ENCODE measurements around the gene NOMO2.
A peak's percentile ranks its signal among the peaks of the same experiment; 100 is the strongest.
"Not testable (repeated sequence)": the region's sequence is repeated elsewhere in the genome, so short reads cannot be mapped to it uniquely, and the experiment has no call there.

Gene NOMO2

GRCh38 chr16:18575298-18575917, 13.5 kb upstream of the NOMO2 start:
- not testable (repeated sequence) for H3K27me3 ChIP-seq (ENCODE audit: insufficient read depth, low read length, poor library complexity); ATAC-seq (ENCODE audit: insufficient read depth, low read depth); H3K79me2 ChIP-seq (ENCODE audit: insufficient read depth, low read length); H3K4me3 ChIP-seq (ENCODE audit: low read depth in 1 of 2, low read length in 2 of 2); H3K9me3 ChIP-seq (ENCODE audit: insufficient read depth, low read length, severe bottlenecking); H3K4me2 ChIP-seq (ENCODE audit: insufficient read depth, low read length); H4K20me1 ChIP-seq (ENCODE audit: insufficient read depth, low read length); H2AFZ ChIP-seq (ENCODE audit: low read depth, low read length); DNase-seq; H3K36me3 ChIP-seq (ENCODE audit: insufficient read depth, low read length); H3K4me1 ChIP-seq (ENCODE audit: insufficient read depth, low read length); H3K27ac ChIP-seq (ENCODE audit: low read length); H3K9ac ChIP-seq (ENCODE audit: low read depth, low read length)

- not testable (repeated sequence) for H3K4me3 ChIP-seq (ENCODE audit: low read depth in 1 of 2, low read length in 2 of 2); H3K9me3 ChIP-seq (ENCODE audit: insufficient read depth, low read length, severe bottlenecking); ATAC-seq (ENCODE audit: insufficient read depth, low read depth); H3K27me3 ChIP-seq (ENCODE audit: insufficient read depth, low read length, poor library complexity); DNase-seq; H4K20me1 ChIP-seq (ENCODE audit: insufficient read depth, low read length); H3K4me2 ChIP-seq (ENCODE audit: insufficient read depth, low read length); H3K4me1 ChIP-seq (ENCODE audit: insufficient read depth, low read length); H2AFZ ChIP-seq (ENCODE audit: low read depth, low read length); H3K36me3 ChIP-seq (ENCODE audit: insufficient read depth, low read length); H3K9ac ChIP-seq (ENCODE audit: low read depth, low read length); H3K79me2 ChIP-seq (ENCODE audit: insufficient read depth, low read length); H3K27ac ChIP-seq (ENCODE audit: low read length)
Measured at GRCh38 chr16:18573887-18574286, 12.0 kb upstream of the NOMO2 start.

DNA sequence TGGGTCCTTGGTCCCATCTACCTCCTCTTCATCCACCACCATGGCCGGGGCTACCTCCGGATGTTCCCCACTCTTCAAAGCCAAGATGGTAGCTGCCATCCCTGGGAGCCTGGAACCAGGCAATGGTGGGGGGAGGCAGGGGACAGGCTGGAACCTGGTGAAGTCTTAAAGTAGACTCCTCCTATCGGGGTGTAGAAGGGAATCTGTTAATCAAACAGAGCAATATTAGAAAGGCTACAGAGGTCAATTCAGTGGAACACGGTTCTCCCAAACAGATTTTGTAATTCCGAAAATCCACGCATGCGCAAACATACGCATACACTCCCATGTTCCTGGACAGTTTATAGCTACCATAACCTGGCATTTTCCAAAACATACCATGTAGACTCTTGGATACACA, 11.1 kb upstream of the NOMO2 start:
- not testable (repeated sequence) for H3K27me3 ChIP-seq (ENCODE audit: insufficient read depth, low read length, poor library complexity); H4K20me1 ChIP-seq (ENCODE audit: insufficient read depth, low read length); ATAC-seq (ENCODE audit: insufficient read depth, low read depth); H3K4me2 ChIP-seq (ENCODE audit: insufficient read depth, low read length); DNase-seq; H2AFZ ChIP-seq (ENCODE audit: low read depth, low read length); H3K4me3 ChIP-seq (ENCODE audit: low read depth in 1 of 2, low read length in 2 of 2); H3K9ac ChIP-seq (ENCODE audit: low read depth, low read length); H3K79me2 ChIP-seq (ENCODE audit: insufficient read depth, low read length); H3K36me3 ChIP-seq (ENCODE audit: insufficient read depth, low read length); H3K4me1 ChIP-seq (ENCODE audit: insufficient read depth, low read length); H3K27ac ChIP-seq (ENCODE audit: low read length); H3K9me3 ChIP-seq (ENCODE audit: insufficient read depth, low read length, severe bottlenecking)

GRCh38 chr16:18571307-18571850, 9.5 kb upstream of the NOMO2 start:
- not testable (repeated sequence) for H3K9ac ChIP-seq (ENCODE audit: low read depth, low read length); H3K9me3 ChIP-seq (ENCODE audit: insufficient read depth, low read length, severe bottlenecking); H3K27ac ChIP-seq (ENCODE audit: low read length); H3K4me3 ChIP-seq (ENCODE audit: low read depth in 1 of 2, low read length in 2 of 2); H3K36me3 ChIP-seq (ENCODE audit: insufficient read depth, low read length); H4K20me1 ChIP-seq (ENCODE audit: insufficient read depth, low read length); H3K4me1 ChIP-seq (ENCODE audit: insufficient read depth, low read length); H3K4me2 ChIP-seq (ENCODE audit: insufficient read depth, low read length); H3K79me2 ChIP-seq (ENCODE audit: insufficient read depth, low read length); H3K27me3 ChIP-seq (ENCODE audit: insufficient read depth, low read length, poor library complexity); H2AFZ ChIP-seq (ENCODE audit: low read depth, low read length); DNase-seq; ATAC-seq (ENCODE audit: insufficient read depth, low read depth)

DNA sequence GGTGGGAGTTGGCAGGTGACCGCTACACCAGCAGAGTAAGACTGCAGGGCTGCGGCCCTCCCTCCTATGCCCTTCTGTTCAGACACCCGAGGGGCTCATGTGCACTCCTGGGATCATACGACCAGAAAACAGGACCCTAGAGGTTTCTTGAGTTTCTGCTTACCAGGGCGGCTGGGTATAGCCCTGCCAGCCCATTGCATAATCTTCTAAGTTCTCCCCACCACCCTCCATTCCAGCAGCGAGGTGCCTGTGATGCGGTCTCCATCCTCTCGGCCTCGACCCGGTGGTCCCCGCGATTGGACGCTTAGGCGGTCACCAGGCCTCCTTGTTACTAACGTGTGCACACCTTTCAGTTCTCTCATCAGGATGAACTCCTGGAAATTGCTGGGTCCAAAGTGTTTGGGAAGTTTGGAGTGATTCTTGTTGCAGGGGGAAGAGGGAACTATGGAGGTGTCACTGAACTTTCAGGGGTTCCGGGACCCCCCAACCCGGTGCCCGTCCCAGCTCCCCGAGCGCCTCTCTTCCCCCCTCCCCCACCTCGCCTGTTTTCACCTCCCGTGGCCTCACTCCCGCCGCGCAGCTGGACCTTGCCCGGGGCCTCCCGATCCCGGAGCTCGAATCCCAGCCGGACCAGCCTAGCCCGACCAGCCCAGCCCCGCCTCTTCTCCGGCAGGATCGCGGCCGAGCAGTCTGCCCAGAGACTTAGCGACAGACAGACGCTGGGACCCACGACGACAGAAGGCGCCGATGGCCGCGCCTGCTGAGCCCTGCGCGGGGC, 8.8 kb upstream of the NOMO2 start:
- not testable (repeated sequence) for H3K36me3 ChIP-seq (ENCODE audit: insufficient read depth, low read length); H2AFZ ChIP-seq (ENCODE audit: low read depth, low read length); H3K4me2 ChIP-seq (ENCODE audit: insufficient read depth, low read length); H3K9ac ChIP-seq (ENCODE audit: low read depth, low read length); H3K4me3 ChIP-seq (ENCODE audit: low read depth in 1 of 2, low read length in 2 of 2); DNase-seq; H3K27ac ChIP-seq (ENCODE audit: low read length); H3K27me3 ChIP-seq (ENCODE audit: insufficient read depth, low read length, poor library complexity); H3K79me2 ChIP-seq (ENCODE audit: insufficient read depth, low read length); ATAC-seq (ENCODE audit: insufficient read depth, low read depth); H4K20me1 ChIP-seq (ENCODE audit: insufficient read depth, low read length); H3K9me3 ChIP-seq (ENCODE audit: insufficient read depth, low read length, severe bottlenecking); H3K4me1 ChIP-seq (ENCODE audit: insufficient read depth, low read length)

- not testable (repeated sequence) for H3K27me3 ChIP-seq (ENCODE audit: insufficient read depth, low read length, poor library complexity); H3K4me1 ChIP-seq (ENCODE audit: insufficient read depth, low read length); H3K36me3 ChIP-seq (ENCODE audit: insufficient read depth, low read length); H3K9me3 ChIP-seq (ENCODE audit: insufficient read depth, low read length, severe bottlenecking); H2AFZ ChIP-seq (ENCODE audit: low read depth, low read length); ATAC-seq (ENCODE audit: insufficient read depth, low read depth); H4K20me1 ChIP-seq (ENCODE audit: insufficient read depth, low read length); H3K27ac ChIP-seq (ENCODE audit: low read length)
- Histone ChIP-seq H3K79me2 (ENCODE audit: insufficient read depth, low read length) (peaks cover 20% of the 10 kb centered on the region; the same call in 1 of the 2 replicates), H3K9ac (ENCODE audit: low read depth, low read length) (peak overlapping the region; percentile 54), H3K4me3 (ENCODE audit: low read depth in 1 of 2, low read length in 2 of 2) (peak overlapping the region; percentile 32 to 60; a peak in 3 of 4 replicates), H3K4me2 (ENCODE audit: insufficient read depth, low read length) (peak overlapping the region; percentile 61)
- peak; percentile 56 for DNase-seq
Measured at GRCh38 chr16:18560416-18561220, 1.3 kb downstream of the NOMO2 start.

DNA sequence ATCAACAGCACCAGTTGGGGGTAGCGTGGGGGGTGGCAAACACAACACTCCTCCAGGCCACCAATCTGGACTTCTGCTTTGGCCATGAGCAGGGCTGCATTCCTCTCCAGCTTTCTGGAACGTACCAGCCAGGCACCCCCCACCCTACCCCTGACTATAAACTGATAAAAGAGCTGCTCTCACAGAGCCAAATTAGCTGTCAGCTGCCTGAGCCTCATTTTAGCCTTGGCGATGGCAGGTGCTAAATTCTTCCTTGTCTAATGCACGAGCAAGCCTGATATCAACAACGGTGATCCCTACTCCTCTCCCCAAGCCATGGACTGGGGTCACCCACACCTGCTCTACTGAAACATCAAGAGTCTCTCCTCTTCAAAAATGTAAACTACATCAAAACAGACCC, 8.2 kb downstream of the NOMO2 start:
- H3K4me3 ChIP-seq (ENCODE audit: low read depth in 1 of 2, low read length in 2 of 2); DNase-seq; H2AFZ ChIP-seq (ENCODE audit: low read depth, low read length); H3K79me2 ChIP-seq (ENCODE audit: insufficient read depth, low read length); H3K4me1 ChIP-seq (ENCODE audit: insufficient read depth, low read length); ATAC-seq (ENCODE audit: insufficient read depth, low read depth); H3K9ac ChIP-seq (ENCODE audit: low read depth, low read length); H3K36me3 ChIP-seq (ENCODE audit: insufficient read depth, low read length); H3K27ac ChIP-seq (ENCODE audit: low read length); H4K20me1 ChIP-seq (ENCODE audit: insufficient read depth, low read length); H3K9me3 ChIP-seq (ENCODE audit: insufficient read depth, low read length, severe bottlenecking); H3K4me2 ChIP-seq (ENCODE audit: insufficient read depth, low read length); H3K27me3 ChIP-seq (ENCODE audit: insufficient read depth, low read length, poor library complexity): not testable (repeated sequence)

GRCh38 chr16:18547382-18547781, 14.5 kb downstream of the NOMO2 start:
- not testable (repeated sequence) for DNase-seq; H3K27me3 ChIP-seq (ENCODE audit: insufficient read depth, low read length, poor library complexity); H3K4me3 ChIP-seq (ENCODE audit: low read depth in 1 of 2, low read length in 2 of 2); H3K4me1 ChIP-seq (ENCODE audit: insufficient read depth, low read length); H3K9me3 ChIP-seq (ENCODE audit: insufficient read depth, low read length, severe bottlenecking); H4K20me1 ChIP-seq (ENCODE audit: insufficient read depth, low read length); ATAC-seq (ENCODE audit: insufficient read depth, low read depth); H2AFZ ChIP-seq (ENCODE audit: low read depth, low read length); H3K27ac ChIP-seq (ENCODE audit: low read length); H3K9ac ChIP-seq (ENCODE audit: low read depth, low read length); H3K4me2 ChIP-seq (ENCODE audit: insufficient read depth, low read length); H3K79me2 ChIP-seq (ENCODE audit: insufficient read depth, low read length); H3K36me3 ChIP-seq (ENCODE audit: insufficient read depth, low read length)

Measured in DND-41 (cell line).